HG03354 (cell line): ENCODE data around the gene SEMA3G.

ENCODE experiments used
- ATAC-seq: cut with Tn5 transposase; IDR thresholded peaks from one replicate; pipeline ENCODE4 v1.9.1; 2021; ENCODE audit warnings: mild to moderate bottlenecking; ENCODE audit not compliant: unreplicated experiment, poor library complexity, severe bottlenecking

Gene SEMA3G

DNA sequence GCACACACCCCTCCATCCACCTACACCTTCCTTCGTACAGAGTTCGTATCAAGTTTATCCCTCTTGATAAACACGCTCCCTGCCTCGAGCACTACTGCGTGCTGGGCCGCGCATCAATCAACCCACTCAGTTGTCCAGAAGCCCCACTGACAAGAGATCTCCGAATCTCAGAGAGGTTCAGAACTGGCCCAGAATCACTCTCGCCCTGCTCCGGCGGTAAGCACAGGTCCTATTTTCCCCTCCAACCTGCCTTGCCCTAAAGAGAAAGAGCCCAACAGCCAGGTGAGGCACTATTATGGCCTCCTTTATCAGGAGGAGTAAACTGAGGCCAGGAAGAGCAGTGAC is 10.0 kb upstream of the SEMA3G start:
- ATAC-seq = peak; percentile 3

- ATAC-seq = no peak
Observed at GRCh38 chr3:52454250-52454937, 9.5 kb upstream of the SEMA3G start.

DNA sequence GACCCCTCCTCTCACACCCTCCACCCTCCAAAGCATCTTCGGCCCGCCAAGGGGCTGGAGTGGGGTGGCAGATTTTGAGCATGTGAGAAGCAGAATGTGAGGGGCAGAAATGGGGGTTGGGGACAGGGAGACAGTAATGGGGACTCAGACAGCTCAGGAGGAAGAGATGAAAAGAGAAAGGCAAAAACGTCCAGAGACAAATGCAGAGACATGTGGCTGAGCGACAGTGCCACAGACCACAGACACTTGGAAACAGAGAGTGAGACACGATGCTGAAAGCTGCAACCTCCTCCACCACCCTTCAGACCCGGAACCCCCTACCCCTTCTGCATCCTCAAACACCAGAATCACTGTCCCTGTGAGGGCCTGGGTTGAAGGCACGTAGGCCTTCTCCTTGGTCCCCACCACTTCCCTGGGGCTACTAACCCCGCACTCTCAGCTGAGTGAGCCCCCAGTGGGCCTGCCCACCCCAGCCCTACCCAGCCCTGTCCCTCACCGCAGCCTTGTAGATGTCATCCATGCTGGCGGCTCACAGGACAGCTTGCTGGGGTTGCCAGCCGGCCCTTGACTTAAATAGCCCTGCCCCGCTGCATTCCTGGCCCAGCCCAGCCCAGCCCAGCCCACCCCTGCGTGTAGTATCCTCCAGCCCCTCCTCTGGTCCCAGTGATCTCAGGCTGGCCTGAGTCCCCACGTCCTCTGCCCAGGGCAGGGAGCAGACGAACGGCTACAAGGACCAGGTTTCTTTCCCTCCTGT is 8.8 kb upstream of the SEMA3G start, which contains the start of gene TNNC1:
Gene TNNC1 (minus strand): TSS at position 546 of the 754 bp plus-strand sequence. CDS start 26 bp downstream, at position 520.
- no peak for ATAC-seq

GRCh38 chr3:52452570-52453221 is 7.8 kb upstream of the SEMA3G start:
- ATAC-seq = no peak

- ATAC-seq = no peak
Observed at GRCh38 chr3:52452126-52452525, 7.2 kb upstream of the SEMA3G start.

GRCh38 chr3:52451237-52452083 is 6.6 kb upstream of the SEMA3G start:
- ATAC-seq = no peak

GRCh38 chr3:52450489-52451236 is 5.8 kb upstream of the SEMA3G start:
- ATAC-seq = no peak

GRCh38 chr3:52447512-52448355 is 2.8 kb upstream of the SEMA3G start:
- ATAC-seq = no peak

DNA sequence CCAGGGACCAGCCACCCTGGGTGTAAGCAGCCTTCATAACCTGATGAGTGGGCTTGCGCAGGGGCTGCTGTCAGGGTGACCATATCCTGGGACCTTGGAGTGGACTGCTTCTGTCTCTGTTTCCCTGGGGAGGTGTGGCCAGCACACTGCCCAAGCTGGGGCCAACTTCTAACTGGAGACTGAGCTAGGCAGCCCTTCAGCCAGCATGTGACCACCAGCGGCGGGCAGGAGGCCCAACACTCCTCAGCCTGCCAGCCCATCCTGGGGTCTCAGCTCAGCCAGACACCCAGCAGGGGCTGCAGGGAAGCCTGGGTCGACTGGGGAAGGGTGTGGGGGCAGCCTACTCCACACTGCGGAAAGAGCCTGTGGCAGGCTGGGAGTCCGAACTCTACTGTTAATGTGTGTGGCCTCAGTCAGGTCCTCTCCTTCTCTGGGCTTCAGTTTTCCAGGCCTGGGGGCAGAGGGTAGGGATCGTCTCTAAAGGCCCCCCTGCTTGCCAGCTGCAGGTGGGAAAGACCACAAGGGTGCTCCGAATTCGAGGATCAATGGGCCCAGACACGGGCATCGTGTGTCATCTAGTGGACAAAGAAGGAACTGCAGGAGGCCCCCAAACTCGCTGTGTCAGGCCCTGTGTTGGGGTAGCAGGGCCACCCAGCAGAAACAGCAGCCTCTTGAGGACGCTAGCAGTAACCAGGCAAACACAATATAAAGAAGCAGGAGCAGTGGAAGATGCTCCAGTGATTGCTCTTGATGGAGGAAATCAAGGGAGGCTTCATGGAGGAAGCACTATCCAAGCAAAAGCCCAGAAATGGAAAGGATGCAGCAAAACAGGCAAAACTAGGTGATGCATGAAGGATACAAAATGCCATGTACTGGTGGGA is 2.0 kb upstream of the SEMA3G start:
- peak; percentile 53 for ATAC-seq

DNA sequence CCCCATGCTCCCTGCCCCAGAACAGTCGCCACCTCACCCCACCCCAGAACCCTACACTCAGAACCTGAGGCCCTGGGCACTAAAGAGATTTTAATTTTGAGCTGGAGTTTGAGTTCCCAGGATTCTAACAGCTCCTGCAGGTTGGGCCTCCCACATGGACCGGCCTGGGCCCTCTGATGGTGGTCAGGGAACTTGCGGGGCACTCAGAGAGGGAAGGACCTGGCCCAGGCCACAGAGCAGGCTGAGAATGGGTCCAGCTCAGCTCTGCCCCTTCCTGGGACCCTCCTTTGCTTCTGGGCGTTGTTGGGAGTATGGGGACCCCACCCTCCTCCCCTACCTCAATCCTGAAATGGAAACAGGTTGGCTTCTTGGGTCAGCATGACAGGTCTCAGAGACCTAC is 1.1 kb upstream of the SEMA3G start:
- no peak for ATAC-seq

DNA sequence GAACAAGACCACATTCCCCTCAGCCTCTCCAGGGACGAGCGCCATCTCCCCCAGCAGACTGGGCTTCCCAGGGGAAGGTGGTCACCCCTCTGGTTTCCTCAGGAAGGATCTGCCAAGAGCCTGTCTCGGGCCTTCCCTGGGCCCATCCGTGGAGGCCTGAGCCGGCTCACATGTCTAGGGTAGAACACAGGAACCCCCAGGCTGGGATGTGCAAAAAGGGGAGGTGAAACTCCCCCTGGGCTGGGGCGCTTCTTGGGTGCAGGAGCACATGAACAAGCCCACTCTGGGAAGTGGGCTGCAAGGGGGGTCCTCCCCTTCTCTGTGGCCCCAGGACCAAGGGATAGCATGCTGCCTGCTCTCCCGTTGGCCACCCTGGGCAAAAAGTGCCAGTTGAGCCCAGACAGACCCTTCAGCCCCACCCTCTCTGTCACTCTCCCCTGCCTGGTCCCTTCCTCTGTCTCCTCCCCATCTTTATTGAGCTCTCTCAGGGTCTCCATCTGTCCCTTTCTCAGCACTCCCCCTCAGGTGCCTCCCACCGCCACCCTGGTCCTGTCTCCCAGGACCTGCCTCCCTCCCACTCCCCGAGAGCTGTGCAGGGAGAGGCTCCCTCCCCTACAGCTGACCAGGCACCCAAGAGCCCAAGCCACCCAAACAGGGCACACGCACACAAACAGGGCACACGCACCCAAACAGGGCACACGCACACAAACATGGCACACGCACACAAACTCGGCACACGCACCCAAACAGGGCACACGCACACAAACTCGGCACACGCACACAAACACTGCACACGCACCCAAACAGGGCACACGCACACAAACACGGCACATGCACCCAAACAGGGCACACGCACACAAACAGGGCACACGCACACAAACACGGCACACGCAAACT is 864 bp downstream of the SEMA3G start:
- no peak for ATAC-seq

DNA sequence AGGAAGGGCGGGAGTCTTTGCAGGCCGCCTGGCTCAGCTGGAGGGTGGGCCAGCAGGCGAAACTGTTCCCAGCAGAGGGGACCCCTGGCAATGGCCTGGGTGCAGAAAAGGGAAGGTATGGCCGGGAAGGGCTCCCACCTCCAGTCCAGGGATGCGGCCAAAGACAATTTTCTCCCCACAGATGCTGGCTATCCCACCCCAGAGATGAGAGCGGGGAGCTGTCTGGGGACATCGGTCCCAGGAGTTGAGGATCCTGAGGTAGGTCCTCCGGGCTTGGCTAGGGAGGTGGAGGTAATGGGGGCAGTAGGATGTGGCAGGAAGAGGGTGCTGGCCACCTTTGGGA is 1.7 kb downstream of the SEMA3G start:
- no peak for ATAC-seq

DNA sequence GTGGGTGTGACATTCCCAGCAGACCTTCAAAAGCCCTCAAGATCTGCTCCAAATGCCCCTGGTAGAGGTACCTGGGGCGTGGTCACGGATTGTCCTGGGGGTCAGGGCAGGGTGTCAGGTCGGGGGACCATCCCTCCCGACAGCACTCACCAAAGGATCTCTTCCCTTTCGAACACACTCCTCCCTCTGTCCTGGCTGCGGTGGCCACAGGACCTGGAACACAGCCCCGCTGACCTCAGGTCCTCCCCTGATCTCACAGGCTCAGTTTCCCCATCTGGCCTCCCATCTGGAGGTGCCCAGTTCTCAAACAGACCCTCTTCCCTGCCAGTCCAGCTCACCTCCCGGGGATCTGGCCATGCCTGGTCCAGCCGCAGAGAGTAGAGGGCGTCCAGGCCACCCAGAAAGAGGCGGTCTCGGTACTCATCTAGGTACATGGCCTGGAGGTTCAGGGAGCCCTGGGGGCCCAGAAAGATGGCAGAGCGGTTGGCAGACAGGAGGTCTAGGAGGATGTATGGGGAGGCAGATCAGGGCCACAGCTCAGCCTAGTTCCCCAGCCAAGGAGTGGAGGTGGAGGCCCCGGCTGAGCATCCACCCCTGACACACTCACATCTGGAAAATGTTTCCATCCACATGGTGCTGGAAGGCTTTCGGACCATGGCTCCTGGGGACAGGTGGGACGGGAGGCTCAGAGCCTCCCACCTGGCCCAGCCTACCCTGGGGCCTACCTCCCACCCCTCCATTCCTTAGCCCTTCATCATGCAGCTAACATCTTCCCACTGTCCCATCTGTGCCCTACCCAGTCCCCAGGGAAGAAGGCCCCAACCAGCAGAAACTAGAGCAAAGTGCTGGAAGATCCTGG is 2.3 kb downstream of the SEMA3G start:
- no peak for ATAC-seq

- ATAC-seq = no peak
Observed at GRCh38 chr3:52441772-52442332, 3.1 kb downstream of the SEMA3G start.

DNA sequence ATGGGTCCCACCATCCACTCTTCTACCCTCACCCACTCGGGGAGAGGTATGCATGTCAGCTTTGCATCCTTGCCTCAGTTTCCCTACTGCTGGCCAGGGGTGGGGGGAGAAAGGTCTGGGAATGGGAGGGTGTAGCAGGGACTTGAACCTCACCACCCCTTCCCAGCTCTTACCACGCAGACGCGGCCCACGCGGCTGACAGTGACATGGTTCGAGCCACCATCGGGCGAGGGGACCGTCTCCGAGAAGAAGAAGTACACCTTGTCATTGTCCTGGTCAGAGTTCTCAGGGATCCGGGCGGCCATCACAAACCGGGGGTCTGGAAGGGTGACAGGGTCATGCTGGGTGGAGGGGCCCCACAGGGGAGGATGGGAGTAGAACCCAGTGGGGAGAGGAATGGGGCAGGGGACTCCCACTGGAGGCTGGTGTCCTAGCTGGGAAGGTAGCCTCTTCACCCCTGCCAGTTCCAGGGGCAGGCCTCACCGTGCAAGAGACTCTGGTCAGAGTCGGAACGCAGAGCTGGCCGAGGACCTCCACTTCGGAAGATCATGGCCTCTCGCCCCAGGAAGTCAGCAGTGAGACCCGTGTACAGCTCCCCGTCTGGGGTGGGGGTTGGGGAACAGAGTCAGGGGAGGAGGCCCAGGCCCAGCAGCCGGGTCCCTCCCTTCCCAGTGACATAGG is 3.7 kb downstream of the SEMA3G start:
- no peak for ATAC-seq
